K562 (cell line): ENCODE data around the gene GZMM. TPM values are rescaled to one million over a fixed set of nuclear protein-coding genes. Genes with fewer than 3 reads are reported as not detected.

Experiments used
- CHD2 ChIP-seq: IDR thresholded peaks from 2 replicates; pipeline ENCODE4 v1.6.1; 2011; ENCODE audit warnings: low read depth, low read length
- CREBBP ChIP-seq: IDR thresholded peaks from one replicate; pipeline ENCODE4 v1.6.1; 2012; ENCODE audit warnings: low read depth, mild to moderate bottlenecking, control low read depth, inconsistent platforms, low read length
- CREM ChIP-seq: IDR thresholded peaks from 2 replicates; pipeline ENCODE4 v1.6.1; 2014; ENCODE audit warnings: antibody characterized with exemption, low read depth
- L3MBTL2 ChIP-seq: fragments of 450-650 bp; IDR thresholded peaks from 2 replicates; pipeline ENCODE4 v1.6.1; 2016; ENCODE audit warnings: mild to moderate bottlenecking, moderate library complexity
- MCM3 ChIP-seq: fragments of 450-650 bp; IDR thresholded peaks from 2 replicates; pipeline ENCODE4 v1.6.1; 2016
- PCBP1 ChIP-seq: fragments of 200-400 bp; formaldehyde crosslinking; IDR thresholded peaks from 2 replicates; pipeline ENCODE4 v1.6.1; 2018; ENCODE audit warnings: mild to moderate bottlenecking, low read depth, low read length; ENCODE audit not compliant: poor library complexity, severe bottlenecking
- SOX6 ChIP-seq: fragments of 450-650 bp; IDR thresholded peaks from 2 replicates; pipeline ENCODE4 v1.6.1; 2014; ENCODE audit warnings: mild to moderate bottlenecking
- ZBTB2 ChIP-seq: fragments of 450-650 bp; IDR thresholded peaks from 2 replicates; pipeline ENCODE4 v1.6.1; 2016; ENCODE audit warnings: antibody characterized with exemption
- ZBTB34 ChIP-seq: fragments of 250-450 bp; sonication (Bioruptor Pico); IDR thresholded peaks from 2 replicates; pipeline ENCODE4 v1.8.0; 2021; ENCODE audit warnings: mild to moderate bottlenecking, moderate library complexity
- ZFP36 ChIP-seq: fragments of 150-350 bp; IDR thresholded peaks from 2 replicates; pipeline ENCODE4 v1.6.1; 2018; ENCODE audit warnings: low read length, low read depth; ENCODE audit not compliant: partially characterized antibody
- ZNF384 ChIP-seq: IDR thresholded peaks from 2 replicates; pipeline ENCODE4 v1.6.1; 2012; ENCODE audit warnings: low read depth, low read length, improper control_type of control experiment
- polyA plus RNA-seq, 8 experiments: library from polyadenylated mRNA; depleted of rRNA in 4 of 8; stranded (reverse) in 5 of 8; unstranded in 3 of 8; fragments of >200 nt; fragmentation: Nextera tagmentation in 2 of 8; fragmentation: Illumina TruSeq in 1 of 8; extraction: Ambion mirVana in 2 of 8; extraction: Trizol in 1 of 8; gene quantifications; 2 replicates each; pipeline versions ENCODE4 v1.2.1 to v1.2.3, GENCODE V29; 2011 to 2014; ENCODE audit warnings: inconsistent platforms in 1 of 8, missing spikeins in 1 of 8
- total RNA-seq, 7 experiments: library from RNA; depleted of rRNA in 6 of 7; stranded (reverse); fragments of >200 nt in 6 of 7; fragmentation: Illumina TruSeq in 2 of 7; extraction: Trizol in 2 of 7; gene quantifications; 2 replicates each; pipeline versions ENCODE4 v1.2.1 to v1.2.3, GENCODE V29; 2011 to 2021; ENCODE audit warnings: low replicate concordance in 1 of 7

GZMM gene
- total and polyA plus RNA-seq, 9 of the 15 experiments (the other 6 are each of a cell fraction or from before 2014, with no cell fraction given) = 0.08 to 2.6 (median 0.70) TPM; not detected in 2

- no peak for TF ChIP-seq ZBTB34 (CRISPR knock-in tag)
- TF ChIP-seq CHD2 = no peak
- no peak for TF ChIP-seq MCM3
- TF ChIP-seq SOX6 = no peak
- TF ChIP-seq ZNF384 = no peak
- TF ChIP-seq CREM = no peak
- TF ChIP-seq ZFP36 = no peak
- no peak for TF ChIP-seq CREBBP
- TF ChIP-seq ZBTB2 = no peak
- no peak for TF ChIP-seq L3MBTL2
- peak; percentile 24 for TF ChIP-seq PCBP1
Measured at GRCh38 chr19:581399-582111, 37.7 kb downstream of the GZMM start (continued).
